NCI-H82 treated with DMSO at 0.1 percent for 48 hours (cell line): ENCODE data around the gene FGF10.

Source experiments
- DNase-seq: peaks from one replicate; lab custom pipeline; 2025; ENCODE audit not compliant: unreplicated experiment; lab: John Stamatoyannopoulos, UW

FGF10 gene

GRCh38 chr5:44260793-44261192, 128.4 kb downstream of the FGF10 start:
- no peak for DNase-seq

- DNase-seq = no peak
These were observed 131.4 kb downstream of the FGF10 start for GRCh38 chr5:44257653-44258365.

- no peak for DNase-seq
These were observed 132.0 kb downstream of the FGF10 start for GRCh38 chr5:44257221-44257620.
